Progenitor cell of endocrine pancreas (in vitro differentiated cells): ENCODE data around the gene MCM9. TPM values are rescaled to one million over a fixed set of nuclear protein-coding genes. Genes with fewer than 3 reads are reported as not detected.
A peak's percentile ranks its signal among the peaks of the same experiment; 100 is the strongest.

ENCODE experiments used
- DNase-seq: peaks from one replicate; pipeline ENCODE4 v3.0.0; 2021; ENCODE audit warnings: low spot score; ENCODE audit not compliant: unreplicated experiment
- H3K27ac Mint-ChIP-seq: 2 replicates; pipeline ENCODE4 v1.8.0; 2021; ENCODE audit warnings: mild to moderate bottlenecking, moderate library complexity, mixed read lengths
- H3K27me3 Mint-ChIP-seq: 2 replicates; pipeline ENCODE4 v1.8.0; 2021; ENCODE audit warnings: mixed read lengths
- H3K36me3 Mint-ChIP-seq: 2 replicates; pipeline ENCODE4 v1.8.0; 2022; ENCODE audit warnings: mixed read lengths; ENCODE audit not compliant: insufficient read depth
- H3K4me1 Mint-ChIP-seq: 2 replicates; pipeline ENCODE4 v1.8.0; 2021; ENCODE audit warnings: low read depth, mixed read lengths
- H3K4me3 Mint-ChIP-seq: 2 replicates; pipeline ENCODE4 v1.8.0; 2021; ENCODE audit warnings: low read depth, mild to moderate bottlenecking, moderate library complexity, mixed read lengths
- H3K9me3 Mint-ChIP-seq: 2 replicates; pipeline ENCODE4 v1.8.0; 2021; ENCODE audit warnings: low read depth, mixed read lengths
- CTCF ChIP-seq: fragments of 200-600 bp; sonication (generic); IDR thresholded peaks from one replicate; pipeline ENCODE4 v1.5.0; 2021; ENCODE audit warnings: antibody characterized with exemption, mild to moderate bottlenecking; ENCODE audit not compliant: unreplicated experiment
- total RNA-seq: library from RNA; stranded (reverse); gene quantifications from 2 replicates; pipeline ENCODE4 v1.2.1, GENCODE V29; 2021

MCM9 gene
- total RNA-seq, 1 donor from 2014 or later, result 24.7 TPM

- Mint-ChIP-seq H3K9me3 (no peaks in the 10 kb centered on the region), H3K27ac (no peak overlapping the region), H3K4me1 (no peaks in the 10 kb centered on the region), H3K4me3 (no peak overlapping the region), H3K27me3 (no peaks in the 10 kb centered on the region), H3K36me3 (peaks cover 9% of the 10 kb centered on the region)
- no peak for DNase-seq
- no peak for TF ChIP-seq CTCF
Observed at GRCh38 chr6:118810420-118811027, 124.4 kb downstream of the MCM9 start.

- no peak overlapping the region for H3K27ac Mint-ChIP-seq
- no peak overlapping the region for H3K4me3 Mint-ChIP-seq
- no peak for TF ChIP-seq CTCF
- no peak for DNase-seq
- H3K27me3 Mint-ChIP-seq, result no peaks in the 10 kb centered on the region
- H3K36me3 Mint-ChIP-seq, result peaks cover 7% of the 10 kb centered on the region
- H3K9me3 Mint-ChIP-seq, result no peaks in the 10 kb centered on the region
- peaks cover 6% of the 10 kb centered on the region for H3K4me1 Mint-ChIP-seq
Observed at GRCh38 chr6:118808793-118809638, 125.9 kb downstream of the MCM9 start.

GRCh38 chr6:118804091-118804490, 130.9 kb downstream of the MCM9 start:
- H3K27me3 Mint-ChIP-seq, result no peaks in the 10 kb centered on the region
- DNase-seq, result no peak
- no peak overlapping the region for H3K4me3 Mint-ChIP-seq
- TF ChIP-seq CTCF, result no peak
- no peaks in the 10 kb centered on the region for H3K36me3 Mint-ChIP-seq
- no peaks in the 10 kb centered on the region for H3K9me3 Mint-ChIP-seq
- no peak overlapping the region for H3K27ac Mint-ChIP-seq
- H3K4me1 Mint-ChIP-seq, result peaks cover 10% of the 10 kb centered on the region

- H3K36me3 Mint-ChIP-seq, result peaks cover 1% of the 10 kb centered on the region
- peaks cover 3% of the 10 kb centered on the region for H3K9me3 Mint-ChIP-seq
- H3K27me3 Mint-ChIP-seq, result no peaks in the 10 kb centered on the region
- no peak overlapping the region for H3K27ac Mint-ChIP-seq
- no peak overlapping the region for H3K4me3 Mint-ChIP-seq
- no peak for TF ChIP-seq CTCF
- H3K4me1 Mint-ChIP-seq, result peaks cover 10% of the 10 kb centered on the region
- no peak for DNase-seq
Observed at GRCh38 chr6:118801257-118801656, 133.7 kb downstream of the MCM9 start.

- Mint-ChIP-seq H3K36me3 (peaks cover 3% of the 10 kb centered on the region), H3K27me3 (no peaks in the 10 kb centered on the region), H3K4me1 (peaks cover 10% of the 10 kb centered on the region), H3K27ac (no peak overlapping the region), H3K4me3 (peak overlapping the region; percentile 10), H3K9me3 (peaks cover 6% of the 10 kb centered on the region)
- TF ChIP-seq CTCF, result peak; percentile 85
- DNase-seq, result peak; percentile 41
Observed at GRCh38 chr6:118800394-118801071, 134.4 kb downstream of the MCM9 start.
